SK-N-SH (cell line): Measurements from ENCODE around the gene IRX2. TPM values are rescaled to one million over a fixed set of nuclear protein-coding genes. Genes with fewer than 3 reads are reported as not detected.

Experiments
- CTCF ChIA-PET: fragments of 300-600, 350-600 bp; formaldehyde crosslinking; extraction: SDS; loops from one replicate; lab custom pipeline; 2021; lab: Yijun Ruan, JAX
- POLR2A ChIA-PET: fragments of 350-600 bp; sonication (Branson Sonifier 250); formaldehyde crosslinking; extraction: SDS; loops from one replicate; lab custom pipeline; 2020; ENCODE audit warnings: antibody characterized with exemption, inconsistent platforms; lab: Yijun Ruan, JAX
- DNase-seq: peaks from one replicate; pipeline ENCODE4 v3.0.0; 2012
- H2AFZ ChIP-seq: fragments of 200-600 bp; sonication (generic); 2 replicates; pipeline ENCODE4 v1.8.1; 2016; ENCODE audit warnings: antibody characterized with exemption, mild to moderate bottlenecking, low read depth
- H3F3A ChIP-seq: fragments of 200-600 bp; sonication (generic); replicated peaks from 2 replicates; pipeline ENCODE3; 2016; ENCODE audit warnings: antibody characterized with exemption, mild to moderate bottlenecking; ENCODE audit not compliant: insufficient read depth
- H3K27ac ChIP-seq, 2 experiments: fragments of 200-500 bp in 1 of 2; fragments of 200-600 bp in 1 of 2; sonication (Bioruptor generic) in 1 of 2; sonication (generic), shearing (Covaris generic) in 1 of 2; 2 replicates each; pipeline versions ENCODE4 v1.5.1 to v1.6.1; 2014 to 2016; ENCODE audit warnings: low read depth in 2 of 2, inconsistent platforms in 1 of 2, low read length in 1 of 2, mild to moderate bottlenecking in 1 of 2, mixed read lengths in 1 of 2
- H3K27me3 ChIP-seq: fragments of 200-600 bp; sonication (generic), shearing (Covaris generic); 2 replicates; pipeline ENCODE4 v1.6.1; 2016; ENCODE audit warnings: mixed run types; ENCODE audit not compliant: insufficient read depth
- H3K36me3 ChIP-seq, 2 experiments: fragments of 200-500 bp in 1 of 2; fragments of 200-600 bp in 1 of 2; sonication (Bioruptor generic) in 1 of 2; sonication (generic) in 1 of 2; replicated peaks in 1 of 2; 2 replicates each; pipeline versions ENCODE3 to v1.5.1; 2014 to 2016; ENCODE audit warnings: low read length in 1 of 2, mild to moderate bottlenecking in 1 of 2; ENCODE audit not compliant: insufficient read depth in 2 of 2, control insufficient read depth in 1 of 2
- H3K4me1 ChIP-seq, 2 experiments: fragments of 200-500 bp in 1 of 2; fragments of 200-600 bp in 1 of 2; sonication (Bioruptor generic) in 1 of 2; sonication (generic), shearing (Covaris generic) in 1 of 2; 2 replicates each; pipeline versions ENCODE4 v1.5.1 to v1.6.1; 2014 to 2016; ENCODE audit warnings: low read depth in 1 of 2, low read length in 1 of 2, mixed run types in 1 of 2; ENCODE audit not compliant: insufficient read depth in 2 of 2, control insufficient read depth in 1 of 2
- H3K4me2 ChIP-seq: fragments of 200-600 bp; sonication (generic), shearing (Covaris generic); 2 replicates; pipeline ENCODE4 v1.6.1; 2017; ENCODE audit warnings: mixed run types
- H3K4me3 ChIP-seq, 2 experiments: fragments of 200-500 bp in 1 of 2; fragments of 200-600 bp in 1 of 2; sonication (Bioruptor generic) in 1 of 2; sonication (generic), shearing (Covaris generic) in 1 of 2; 2 replicates each; pipeline versions ENCODE4 v1.5.1 to v1.8.1; 2014 to 2016; ENCODE audit warnings: low read depth in 2 of 2, inconsistent platforms in 1 of 2, low read length in 1 of 2, mild to moderate bottlenecking in 1 of 2, mixed read lengths in 1 of 2, moderate library complexity in 1 of 2
- H3K79me2 ChIP-seq: fragments of 200-600 bp; sonication (generic); 2 replicates; pipeline ENCODE4 v1.8.1; 2017; ENCODE audit warnings: mild to moderate bottlenecking; ENCODE audit not compliant: insufficient read depth
- H3K9ac ChIP-seq: fragments of 200-600 bp; sonication (generic); 2 replicates; pipeline ENCODE4 v1.6.1; 2017; ENCODE audit warnings: mixed run types
- H3K9me2 ChIP-seq: fragments of 200-600 bp; sonication (generic); 2 replicates; pipeline ENCODE4 v1.6.1; 2017; ENCODE audit warnings: mixed run types
- H3K9me3 ChIP-seq: fragments of 200-600 bp; sonication (generic); 2 replicates; pipeline ENCODE4 v1.6.1; 2017; ENCODE audit warnings: mixed run types, mild to moderate bottlenecking, moderate library complexity
- H4K20me1 ChIP-seq: fragments of 200-600 bp; sonication (generic); 2 replicates; pipeline ENCODE4 v1.6.1; 2017; ENCODE audit warnings: mild to moderate bottlenecking, mixed run types; ENCODE audit not compliant: insufficient read depth
- EP300 ChIP-seq, 2 experiments: IDR thresholded peaks; 2 replicates each; pipeline versions ENCODE4 v1.4.0 to v1.6.1; 2012; ENCODE audit warnings: borderline replicate concordance in 1 of 2, low read depth in 1 of 2, low read length in 1 of 2
- FOSL2 ChIP-seq: IDR thresholded peaks from 2 replicates; pipeline ENCODE4 v1.4.0; 2012; ENCODE audit warnings: low read depth, mild to moderate bottlenecking, moderate library complexity, borderline replicate concordance
- FOXJ3 ChIP-seq: sonication (generic); formaldehyde crosslinking; IDR thresholded peaks from 2 replicates; pipeline ENCODE4 v1.5.1; 2020; ENCODE audit warnings: mild to moderate bottlenecking, missing genetic modification reagents
- FOXM1 ChIP-seq: IDR thresholded peaks from 2 replicates; pipeline ENCODE4 v1.4.0; 2012; ENCODE audit warnings: low read depth, mild to moderate bottlenecking
- GABPA ChIP-seq: IDR thresholded peaks from 2 replicates; pipeline ENCODE4 v1.4.0; 2012; ENCODE audit warnings: low read depth, mild to moderate bottlenecking
- JUND ChIP-seq: IDR thresholded peaks from 2 replicates; pipeline ENCODE4 v1.4.0; 2012
- MXI1 ChIP-seq: IDR thresholded peaks from 2 replicates; pipeline ENCODE4 v1.6.1; 2012; ENCODE audit warnings: mild to moderate bottlenecking, low read depth, low read length, improper control_type of control experiment
- NFIC ChIP-seq: IDR thresholded peaks from 2 replicates; pipeline ENCODE4 v1.4.0; 2012; ENCODE audit warnings: borderline replicate concordance
- NRF1 ChIP-seq: IDR thresholded peaks from 2 replicates; pipeline ENCODE4 v1.6.1; 2012; ENCODE audit warnings: low read depth, mild to moderate bottlenecking, low read length
- POLR2AphosphoS5 ChIP-seq: IDR thresholded peaks from 2 replicates; pipeline ENCODE4 v1.6.1; 2012; ENCODE audit warnings: low read depth, low read length
- SIN3A ChIP-seq: IDR thresholded peaks from 2 replicates; pipeline ENCODE4 v1.6.1; 2012; ENCODE audit warnings: low read depth, mild to moderate bottlenecking, low read length, moderate library complexity, borderline replicate concordance
- SMC3 ChIP-seq: IDR thresholded peaks from 2 replicates; pipeline ENCODE4 v1.6.1; 2012; ENCODE audit warnings: low read depth, low read length, improper control_type of control experiment
- TAF1 ChIP-seq: IDR thresholded peaks from 2 replicates; pipeline ENCODE4 v1.6.1; 2012; ENCODE audit warnings: low read depth, mild to moderate bottlenecking, low read length, moderate library complexity, borderline replicate concordance
- TCF12 ChIP-seq: IDR thresholded peaks from 2 replicates; pipeline ENCODE4 v1.4.0; 2012
- YY1 ChIP-seq: IDR thresholded peaks from 2 replicates; pipeline ENCODE4 v1.4.0; 2012; ENCODE audit warnings: low read depth, mild to moderate bottlenecking
- WGBS: methylation state at CpG from one replicate; pipeline ENCODE4 v1.1.6; 2017; ENCODE audit warnings: low lambda C conversion rate; 5-methylcytosine and 5-hydroxymethylcytosine counted together
- polyA plus RNA-seq, 3 experiments: library from polyadenylated mRNA; depleted of rRNA; stranded (reverse); fragments of >200 nt; gene quantifications; 2 replicates each; pipeline ENCODE4 v1.2.3, GENCODE V29; 2012
- TF ChIP-seq, protein P1 (sequence below): IDR thresholded peaks from 2 replicates; pipeline ENCODE4 v1.4.0; 2012; ENCODE audit warnings: low read depth, borderline replicate concordance
- TF ChIP-seq, protein P2 (sequence below): fragments of 200-600 bp; sonication (generic); IDR thresholded peaks from 2 replicates; pipeline ENCODE4 v1.6.1; 2017; ENCODE audit warnings: antibody characterized with exemption, mild to moderate bottlenecking, moderate library complexity
- TF ChIP-seq, protein P3 (sequence below): IDR thresholded peaks from 2 replicates; pipeline ENCODE4 v1.4.0; 2012; ENCODE audit warnings: low read depth
- TF ChIP-seq, protein P4 (sequence below): IDR thresholded peaks from 2 replicates; pipeline ENCODE4 v1.4.0; 2012; ENCODE audit warnings: low read depth, borderline replicate concordance

IRX2 gene
- polyA plus RNA-seq, 1 of the 3 experiments (the other 2 are of a cell fraction) = not detected

DNA sequence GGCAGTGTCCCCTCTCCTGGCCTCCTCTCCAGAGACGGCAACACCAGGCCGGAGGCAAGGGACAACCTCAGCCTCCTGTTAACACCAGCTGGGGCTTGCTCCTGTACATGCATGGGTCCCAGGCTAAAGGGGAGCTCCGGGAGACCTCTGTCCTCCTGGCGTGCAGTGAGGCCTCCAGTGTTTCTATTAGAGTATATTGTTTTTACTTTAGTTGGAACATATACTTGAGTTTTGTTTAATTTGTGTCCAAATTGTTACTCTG lies 12.0 kb upstream of the IRX2 start:
- Histone ChIP-seq H3F3A (no peaks in the 10 kb centered on the region), H3K9me3 (no peaks in the 10 kb centered on the region), H2AFZ (no peak overlapping the region), H3K27ac (no peak overlapping the region), H3K9ac (no peak overlapping the region), H3K9me2 (no peaks in the 10 kb centered on the region; the same call in 1 of the 2 replicates), H4K20me1 (no peaks in the 10 kb centered on the region), H3K4me1 (no peaks in the 10 kb centered on the region), H3K27me3 (peaks cover 42% of the 10 kb centered on the region), H3K79me2 (no peaks in the 10 kb centered on the region), H3K4me3 (no peak overlapping the region), H3K4me2 (no peak overlapping the region), H3K36me3 (no peaks in the 10 kb centered on the region)
- CTCF ChIA-PET = no interaction called here
- TF ChIP-seq, protein P1, sequence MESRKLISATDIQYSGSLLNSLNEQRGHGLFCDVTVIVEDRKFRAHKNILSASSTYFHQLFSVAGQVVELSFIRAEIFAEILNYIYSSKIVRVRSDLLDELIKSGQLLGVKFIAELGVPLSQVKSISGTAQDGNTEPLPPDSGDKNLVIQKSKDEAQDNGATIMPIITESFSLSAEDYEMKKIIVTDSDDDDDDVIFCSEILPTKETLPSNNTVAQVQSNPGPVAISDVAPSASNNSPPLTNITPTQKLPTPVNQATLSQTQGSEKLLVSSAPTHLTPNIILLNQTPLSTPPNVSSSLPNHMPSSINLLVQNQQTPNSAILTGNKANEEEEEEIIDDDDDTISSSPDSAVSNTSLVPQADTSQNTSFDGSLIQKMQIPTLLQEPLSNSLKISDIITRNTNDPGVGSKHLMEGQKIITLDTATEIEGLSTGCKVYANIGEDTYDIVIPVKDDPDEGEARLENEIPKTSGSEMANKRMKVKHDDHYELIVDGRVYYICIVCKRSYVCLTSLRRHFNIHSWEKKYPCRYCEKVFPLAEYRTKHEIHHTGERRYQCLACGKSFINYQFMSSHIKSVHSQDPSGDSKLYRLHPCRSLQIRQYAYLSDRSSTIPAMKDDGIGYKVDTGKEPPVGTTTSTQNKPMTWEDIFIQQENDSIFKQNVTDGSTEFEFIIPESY = no peak
- TF ChIP-seq, protein P2, sequence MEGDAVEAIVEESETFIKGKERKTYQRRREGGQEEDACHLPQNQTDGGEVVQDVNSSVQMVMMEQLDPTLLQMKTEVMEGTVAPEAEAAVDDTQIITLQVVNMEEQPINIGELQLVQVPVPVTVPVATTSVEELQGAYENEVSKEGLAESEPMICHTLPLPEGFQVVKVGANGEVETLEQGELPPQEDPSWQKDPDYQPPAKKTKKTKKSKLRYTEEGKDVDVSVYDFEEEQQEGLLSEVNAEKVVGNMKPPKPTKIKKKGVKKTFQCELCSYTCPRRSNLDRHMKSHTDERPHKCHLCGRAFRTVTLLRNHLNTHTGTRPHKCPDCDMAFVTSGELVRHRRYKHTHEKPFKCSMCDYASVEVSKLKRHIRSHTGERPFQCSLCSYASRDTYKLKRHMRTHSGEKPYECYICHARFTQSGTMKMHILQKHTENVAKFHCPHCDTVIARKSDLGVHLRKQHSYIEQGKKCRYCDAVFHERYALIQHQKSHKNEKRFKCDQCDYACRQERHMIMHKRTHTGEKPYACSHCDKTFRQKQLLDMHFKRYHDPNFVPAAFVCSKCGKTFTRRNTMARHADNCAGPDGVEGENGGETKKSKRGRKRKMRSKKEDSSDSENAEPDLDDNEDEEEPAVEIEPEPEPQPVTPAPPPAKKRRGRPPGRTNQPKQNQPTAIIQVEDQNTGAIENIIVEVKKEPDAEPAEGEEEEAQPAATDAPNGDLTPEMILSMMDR = no peak
- TF ChIP-seq MXI1 = no peak
- TF ChIP-seq, protein P3, sequence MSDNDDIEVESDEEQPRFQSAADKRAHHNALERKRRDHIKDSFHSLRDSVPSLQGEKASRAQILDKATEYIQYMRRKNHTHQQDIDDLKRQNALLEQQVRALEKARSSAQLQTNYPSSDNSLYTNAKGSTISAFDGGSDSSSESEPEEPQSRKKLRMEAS = no peak
- TF ChIP-seq SMC3 = no peak
- TF ChIP-seq NFIC = no peak
- TF ChIP-seq GABPA = no peak
- TF ChIP-seq FOXJ3 = no peak
- TF ChIP-seq YY1 = no peak
- no peak for TF ChIP-seq TCF12
- TF ChIP-seq FOXM1 = no peak
- TF ChIP-seq EP300 (IDR thresholded peaks at IDR 0.05; ENCODE audit: borderline replicate concordance in 1 of 2, low read depth in 1 of 2, low read length in 1 of 2) = no peak
- no peak for TF ChIP-seq NRF1
- TF ChIP-seq POLR2AphosphoS5 = no peak
- TF ChIP-seq SIN3A = no peak
- DNase-seq = no peak
- whole genome bisulfite sequencing = 0% methylated on average over 2 of the region's 4 CpGs
- POLR2A ChIA-PET = no interaction called here

DNA sequence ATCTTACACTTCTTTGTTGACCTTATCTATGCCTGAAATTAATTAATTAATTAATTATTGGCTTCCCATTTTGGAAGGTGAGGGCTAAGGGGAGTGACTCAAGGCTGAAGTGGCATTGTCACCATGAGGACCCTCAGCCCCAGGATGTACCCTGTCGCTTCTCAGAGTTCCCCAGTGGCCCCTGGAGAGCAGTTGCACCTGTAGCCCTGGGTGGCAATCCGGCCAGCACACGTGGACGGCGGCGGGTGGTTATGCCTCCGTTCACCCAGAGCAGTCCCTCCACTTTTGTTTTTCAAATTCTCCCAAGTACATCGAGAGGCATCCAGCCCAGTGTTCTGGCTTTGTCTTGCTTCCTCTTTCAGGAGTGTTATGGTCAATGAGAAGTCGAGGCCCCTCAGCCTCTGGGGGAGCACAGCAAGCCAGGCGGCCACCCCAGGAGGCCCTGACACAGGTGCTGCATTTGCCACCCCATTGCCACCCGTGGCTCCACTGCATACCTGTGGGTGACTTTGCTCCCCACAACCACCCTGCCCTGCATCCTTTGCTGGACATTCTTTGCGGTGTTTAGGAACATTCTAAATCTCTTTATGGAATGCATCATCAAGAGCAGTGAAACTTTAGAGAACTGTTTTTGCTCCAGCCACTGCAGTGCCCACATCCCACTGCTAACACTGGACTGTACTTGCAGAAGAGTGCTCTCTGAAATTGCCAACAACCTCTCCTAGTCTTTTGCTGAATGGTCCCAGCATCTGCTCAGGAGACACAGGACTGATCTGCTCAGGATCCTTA lies 11.5 kb upstream of the IRX2 start:
- ChIA-PET CTCF (no interaction called here), POLR2A (no interaction called here)
- Histone ChIP-seq H3K27me3 (peaks cover 44% of the 10 kb centered on the region), H3K4me1 (no peaks in the 10 kb centered on the region), H3F3A (no peaks in the 10 kb centered on the region), H4K20me1 (no peaks in the 10 kb centered on the region), H3K79me2 (no peaks in the 10 kb centered on the region), H3K4me2 (no peak overlapping the region), H3K9me3 (no peaks in the 10 kb centered on the region), H3K36me3 (no peaks in the 10 kb centered on the region), H3K4me3 (no peak overlapping the region), H3K27ac (no peak overlapping the region), H2AFZ (no peak overlapping the region), H3K9ac (no peak overlapping the region), H3K9me2 (no peaks in the 10 kb centered on the region; the same call in 1 of the 2 replicates)
- 3% methylated on average over 11 of the region's 12 CpGs for WGBS
- no peak for DNase-seq
- TF ChIP-seq EP300 (IDR thresholded peaks at IDR 0.05; ENCODE audit: borderline replicate concordance in 1 of 2, low read depth in 1 of 2, low read length in 1 of 2) (no peak), FOSL2 (no peak), YY1 (no peak), JUND (no peak), TCF12 (no peak), NFIC (no peak), TAF1 (no peak)
- TF ChIP-seq, protein P2 = no peak
- TF ChIP-seq, protein P4, sequence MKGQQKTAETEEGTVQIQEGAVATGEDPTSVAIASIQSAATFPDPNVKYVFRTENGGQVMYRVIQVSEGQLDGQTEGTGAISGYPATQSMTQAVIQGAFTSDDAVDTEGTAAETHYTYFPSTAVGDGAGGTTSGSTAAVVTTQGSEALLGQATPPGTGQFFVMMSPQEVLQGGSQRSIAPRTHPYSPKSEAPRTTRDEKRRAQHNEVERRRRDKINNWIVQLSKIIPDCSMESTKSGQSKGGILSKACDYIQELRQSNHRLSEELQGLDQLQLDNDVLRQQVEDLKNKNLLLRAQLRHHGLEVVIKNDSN = no peak
- TF ChIP-seq, protein P3 = no peak
